Measurements from ENCODE around the gene MXD3.

DNA sequence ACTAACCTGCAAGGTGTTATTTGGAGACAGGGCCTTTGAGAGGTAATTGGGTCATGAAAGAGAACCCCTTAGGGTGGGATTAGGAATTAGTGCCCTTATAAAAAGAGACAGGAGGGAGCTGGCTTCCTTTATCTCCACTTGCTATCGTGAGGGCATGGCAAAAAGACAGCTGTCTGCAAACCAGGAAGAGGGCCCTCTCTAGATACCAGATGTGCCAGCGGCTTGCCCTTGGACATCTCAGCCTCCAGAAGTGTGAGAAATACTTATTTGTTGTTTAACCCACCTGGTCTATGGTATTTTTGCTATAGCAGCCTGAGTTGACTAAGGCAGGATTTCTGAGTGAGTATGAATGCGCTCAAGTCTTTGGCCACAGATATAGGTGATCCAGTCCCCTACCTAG, 45.0 kb upstream of the MXD3 start:
- TF ChIP-seq, protein P1, sequence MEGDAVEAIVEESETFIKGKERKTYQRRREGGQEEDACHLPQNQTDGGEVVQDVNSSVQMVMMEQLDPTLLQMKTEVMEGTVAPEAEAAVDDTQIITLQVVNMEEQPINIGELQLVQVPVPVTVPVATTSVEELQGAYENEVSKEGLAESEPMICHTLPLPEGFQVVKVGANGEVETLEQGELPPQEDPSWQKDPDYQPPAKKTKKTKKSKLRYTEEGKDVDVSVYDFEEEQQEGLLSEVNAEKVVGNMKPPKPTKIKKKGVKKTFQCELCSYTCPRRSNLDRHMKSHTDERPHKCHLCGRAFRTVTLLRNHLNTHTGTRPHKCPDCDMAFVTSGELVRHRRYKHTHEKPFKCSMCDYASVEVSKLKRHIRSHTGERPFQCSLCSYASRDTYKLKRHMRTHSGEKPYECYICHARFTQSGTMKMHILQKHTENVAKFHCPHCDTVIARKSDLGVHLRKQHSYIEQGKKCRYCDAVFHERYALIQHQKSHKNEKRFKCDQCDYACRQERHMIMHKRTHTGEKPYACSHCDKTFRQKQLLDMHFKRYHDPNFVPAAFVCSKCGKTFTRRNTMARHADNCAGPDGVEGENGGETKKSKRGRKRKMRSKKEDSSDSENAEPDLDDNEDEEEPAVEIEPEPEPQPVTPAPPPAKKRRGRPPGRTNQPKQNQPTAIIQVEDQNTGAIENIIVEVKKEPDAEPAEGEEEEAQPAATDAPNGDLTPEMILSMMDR (conservative IDR thresholded peaks at IDR 0.05; ENCODE audit: low read depth in 2 of 2): no peak
- TF ChIP-seq EZH2 (IDR thresholded peaks at IDR 0.05; ENCODE audit: low read depth, unreplicated experiment) (no peak), POLR2AphosphoS5 (IDR thresholded peaks at IDR 0.05; ENCODE audit: low read depth) (no peak), JUNB (IDR thresholded peaks at IDR 0.05; ENCODE audit: unreplicated experiment) (no peak), NANOG (IDR thresholded peaks at IDR 0.05; ENCODE audit: borderline replicate concordance) (no peak), EZH2phosphoT487 (IDR thresholded peaks at IDR 0.05; ENCODE audit: unreplicated experiment) (no peak), ZNF114 (CRISPR knock-in tag; IDR thresholded peaks at IDR 0.05) (no peak), STAT1 (IDR thresholded peaks at IDR 0.05; ENCODE audit: unreplicated experiment) (no peak), CREB1 (CRISPR knock-in tag; IDR thresholded peaks at IDR 0.05; ENCODE audit: low read depth) (no peak)
- TF ChIP-seq, protein P2, sequence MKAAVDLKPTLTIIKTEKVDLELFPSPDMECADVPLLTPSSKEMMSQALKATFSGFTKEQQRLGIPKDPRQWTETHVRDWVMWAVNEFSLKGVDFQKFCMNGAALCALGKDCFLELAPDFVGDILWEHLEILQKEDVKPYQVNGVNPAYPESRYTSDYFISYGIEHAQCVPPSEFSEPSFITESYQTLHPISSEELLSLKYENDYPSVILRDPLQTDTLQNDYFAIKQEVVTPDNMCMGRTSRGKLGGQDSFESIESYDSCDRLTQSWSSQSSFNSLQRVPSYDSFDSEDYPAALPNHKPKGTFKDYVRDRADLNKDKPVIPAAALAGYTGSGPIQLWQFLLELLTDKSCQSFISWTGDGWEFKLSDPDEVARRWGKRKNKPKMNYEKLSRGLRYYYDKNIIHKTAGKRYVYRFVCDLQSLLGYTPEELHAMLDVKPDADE (IDR thresholded peaks at IDR 0.05): no peak
- TF ChIP-seq, protein P3, sequence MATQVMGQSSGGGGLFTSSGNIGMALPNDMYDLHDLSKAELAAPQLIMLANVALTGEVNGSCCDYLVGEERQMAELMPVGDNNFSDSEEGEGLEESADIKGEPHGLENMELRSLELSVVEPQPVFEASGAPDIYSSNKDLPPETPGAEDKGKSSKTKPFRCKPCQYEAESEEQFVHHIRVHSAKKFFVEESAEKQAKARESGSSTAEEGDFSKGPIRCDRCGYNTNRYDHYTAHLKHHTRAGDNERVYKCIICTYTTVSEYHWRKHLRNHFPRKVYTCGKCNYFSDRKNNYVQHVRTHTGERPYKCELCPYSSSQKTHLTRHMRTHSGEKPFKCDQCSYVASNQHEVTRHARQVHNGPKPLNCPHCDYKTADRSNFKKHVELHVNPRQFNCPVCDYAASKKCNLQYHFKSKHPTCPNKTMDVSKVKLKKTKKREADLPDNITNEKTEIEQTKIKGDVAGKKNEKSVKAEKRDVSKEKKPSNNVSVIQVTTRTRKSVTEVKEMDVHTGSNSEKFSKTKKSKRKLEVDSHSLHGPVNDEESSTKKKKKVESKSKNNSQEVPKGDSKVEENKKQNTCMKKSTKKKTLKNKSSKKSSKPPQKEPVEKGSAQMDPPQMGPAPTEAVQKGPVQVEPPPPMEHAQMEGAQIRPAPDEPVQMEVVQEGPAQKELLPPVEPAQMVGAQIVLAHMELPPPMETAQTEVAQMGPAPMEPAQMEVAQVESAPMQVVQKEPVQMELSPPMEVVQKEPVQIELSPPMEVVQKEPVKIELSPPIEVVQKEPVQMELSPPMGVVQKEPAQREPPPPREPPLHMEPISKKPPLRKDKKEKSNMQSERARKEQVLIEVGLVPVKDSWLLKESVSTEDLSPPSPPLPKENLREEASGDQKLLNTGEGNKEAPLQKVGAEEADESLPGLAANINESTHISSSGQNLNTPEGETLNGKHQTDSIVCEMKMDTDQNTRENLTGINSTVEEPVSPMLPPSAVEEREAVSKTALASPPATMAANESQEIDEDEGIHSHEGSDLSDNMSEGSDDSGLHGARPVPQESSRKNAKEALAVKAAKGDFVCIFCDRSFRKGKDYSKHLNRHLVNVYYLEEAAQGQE (IDR thresholded peaks at IDR 0.05; ENCODE audit: unreplicated experiment): no peak
- TF ChIP-seq, protein P4, sequence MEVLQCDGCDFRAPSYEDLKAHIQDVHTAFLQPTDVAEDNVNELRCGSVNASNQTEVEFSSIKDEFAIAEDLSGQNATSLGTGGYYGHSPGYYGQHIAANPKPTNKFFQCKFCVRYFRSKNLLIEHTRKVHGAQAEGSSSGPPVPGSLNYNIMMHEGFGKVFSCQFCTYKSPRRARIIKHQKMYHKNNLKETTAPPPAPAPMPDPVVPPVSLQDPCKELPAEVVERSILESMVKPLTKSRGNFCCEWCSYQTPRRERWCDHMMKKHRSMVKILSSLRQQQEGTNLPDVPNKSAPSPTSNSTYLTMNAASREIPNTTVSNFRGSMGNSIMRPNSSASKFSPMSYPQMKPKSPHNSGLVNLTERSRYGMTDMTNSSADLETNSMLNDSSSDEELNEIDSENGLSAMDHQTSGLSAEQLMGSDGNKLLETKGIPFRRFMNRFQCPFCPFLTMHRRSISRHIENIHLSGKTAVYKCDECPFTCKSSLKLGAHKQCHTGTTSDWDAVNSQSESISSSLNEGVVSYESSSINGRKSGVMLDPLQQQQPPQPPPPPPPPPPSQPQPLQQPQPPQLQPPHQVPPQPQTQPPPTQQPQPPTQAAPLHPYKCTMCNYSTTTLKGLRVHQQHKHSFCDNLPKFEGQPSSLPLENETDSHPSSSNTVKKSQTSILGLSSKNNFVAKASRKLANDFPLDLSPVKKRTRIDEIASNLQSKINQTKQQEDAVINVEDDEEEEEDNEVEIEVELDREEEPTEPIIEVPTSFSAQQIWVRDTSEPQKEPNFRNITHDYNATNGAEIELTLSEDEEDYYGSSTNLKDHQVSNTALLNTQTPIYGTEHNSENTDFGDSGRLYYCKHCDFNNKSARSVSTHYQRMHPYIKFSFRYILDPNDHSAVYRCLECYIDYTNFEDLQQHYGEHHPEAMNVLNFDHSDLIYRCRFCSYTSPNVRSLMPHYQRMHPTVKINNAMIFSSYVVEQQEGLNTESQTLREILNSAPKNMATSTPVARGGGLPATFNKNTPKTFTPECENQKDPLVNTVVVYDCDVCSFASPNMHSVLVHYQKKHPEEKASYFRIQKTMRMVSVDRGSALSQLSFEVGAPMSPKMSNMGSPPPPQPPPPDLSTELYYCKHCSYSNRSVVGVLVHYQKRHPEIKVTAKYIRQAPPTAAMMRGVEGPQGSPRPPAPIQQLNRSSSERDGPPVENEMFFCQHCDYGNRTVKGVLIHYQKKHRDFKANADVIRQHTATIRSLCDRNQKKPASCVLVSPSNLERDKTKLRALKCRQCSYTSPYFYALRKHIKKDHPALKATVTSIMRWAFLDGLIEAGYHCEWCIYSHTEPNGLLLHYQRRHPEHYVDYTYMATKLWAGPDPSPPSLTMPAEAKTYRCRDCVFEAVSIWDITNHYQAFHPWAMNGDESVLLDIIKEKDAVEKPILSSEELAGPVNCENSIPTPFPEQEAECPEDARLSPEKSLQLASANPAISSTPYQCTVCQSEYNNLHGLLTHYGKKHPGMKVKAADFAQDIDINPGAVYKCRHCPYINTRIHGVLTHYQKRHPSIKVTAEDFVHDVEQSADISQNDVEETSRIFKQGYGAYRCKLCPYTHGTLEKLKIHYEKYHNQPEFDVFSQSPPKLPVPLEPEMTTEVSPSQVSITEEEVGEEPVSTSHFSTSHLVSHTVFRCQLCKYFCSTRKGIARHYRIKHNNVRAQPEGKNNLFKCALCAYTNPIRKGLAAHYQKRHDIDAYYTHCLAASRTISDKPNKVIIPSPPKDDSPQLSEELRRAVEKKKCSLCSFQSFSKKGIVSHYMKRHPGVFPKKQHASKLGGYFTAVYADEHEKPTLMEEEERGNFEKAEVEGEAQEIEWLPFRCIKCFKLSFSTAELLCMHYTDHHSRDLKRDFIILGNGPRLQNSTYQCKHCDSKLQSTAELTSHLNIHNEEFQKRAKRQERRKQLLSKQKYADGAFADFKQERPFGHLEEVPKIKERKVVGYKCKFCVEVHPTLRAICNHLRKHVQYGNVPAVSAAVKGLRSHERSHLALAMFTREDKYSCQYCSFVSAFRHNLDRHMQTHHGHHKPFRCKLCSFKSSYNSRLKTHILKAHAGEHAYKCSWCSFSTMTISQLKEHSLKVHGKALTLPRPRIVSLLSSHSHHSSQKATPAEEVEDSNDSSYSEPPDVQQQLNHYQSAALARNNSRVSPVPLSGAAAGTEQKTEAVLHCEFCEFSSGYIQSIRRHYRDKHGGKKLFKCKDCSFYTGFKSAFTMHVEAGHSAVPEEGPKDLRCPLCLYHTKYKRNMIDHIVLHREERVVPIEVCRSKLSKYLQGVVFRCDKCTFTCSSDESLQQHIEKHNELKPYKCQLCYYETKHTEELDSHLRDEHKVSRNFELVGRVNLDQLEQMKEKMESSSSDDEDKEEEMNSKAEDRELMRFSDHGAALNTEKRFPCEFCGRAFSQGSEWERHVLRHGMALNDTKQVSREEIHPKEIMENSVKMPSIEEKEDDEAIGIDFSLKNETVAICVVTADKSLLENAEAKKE (CRISPR knock-in tag; IDR thresholded peaks at IDR 0.05): no peak

All from GM23338 (cell line).